HUDEP-2 (cell line): ENCODE data around the gene SLC25A3.
"Not testable (repeated sequence)": the region's sequence is repeated elsewhere in the genome, so short reads cannot be mapped to it uniquely, and the experiment has no call there.

Experiments
- DNase-seq, 76 experiments: peaks; one replicate each; lab custom pipeline; 2025; ENCODE audit not compliant: unreplicated experiment in 76 of 76; lab: John Stamatoyannopoulos, UW

SLC25A3 gene

DNA sequence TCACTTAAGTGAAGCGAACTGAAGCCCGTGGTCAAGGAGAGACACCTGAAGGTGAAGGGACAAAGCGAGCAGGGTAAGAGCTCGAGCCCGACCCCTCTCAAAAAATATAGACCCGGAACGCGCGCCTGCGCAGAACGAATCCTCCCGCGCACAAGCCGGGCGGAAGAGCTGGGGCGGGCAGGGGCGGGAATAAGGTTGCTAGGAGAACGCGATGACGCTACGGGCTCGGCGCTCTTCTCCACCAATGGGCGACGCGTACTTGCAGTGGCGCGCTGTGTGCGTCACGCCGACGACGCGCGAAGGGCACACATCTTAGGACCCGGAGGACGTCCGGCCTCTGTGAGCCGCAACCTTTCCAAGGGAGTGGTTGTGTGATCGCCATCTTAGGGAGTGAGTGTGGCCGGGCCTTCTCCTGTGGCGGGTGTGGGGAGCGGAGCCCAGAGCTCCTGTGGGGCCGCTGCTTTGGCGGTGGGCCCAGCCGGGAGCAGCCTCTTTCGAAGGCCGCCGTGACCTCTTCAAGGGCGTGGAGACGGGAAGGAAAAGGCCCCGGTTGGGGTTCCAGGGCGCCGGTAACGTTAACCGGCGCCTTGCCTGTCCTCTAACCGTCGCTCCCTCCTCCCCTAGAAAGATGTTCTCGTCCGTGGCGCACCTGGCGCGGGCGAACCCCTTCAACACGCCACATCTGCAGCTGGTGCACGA is at the start of gene SLC25A3:
TSS of gene SLC25A3 (plus strand) at position 336 of the 699 bp plus-strand sequence. CDS start at position 629, 293 bp downstream.
- peak; percentile 39 to 96 (median 91) for DNase-seq

DNA sequence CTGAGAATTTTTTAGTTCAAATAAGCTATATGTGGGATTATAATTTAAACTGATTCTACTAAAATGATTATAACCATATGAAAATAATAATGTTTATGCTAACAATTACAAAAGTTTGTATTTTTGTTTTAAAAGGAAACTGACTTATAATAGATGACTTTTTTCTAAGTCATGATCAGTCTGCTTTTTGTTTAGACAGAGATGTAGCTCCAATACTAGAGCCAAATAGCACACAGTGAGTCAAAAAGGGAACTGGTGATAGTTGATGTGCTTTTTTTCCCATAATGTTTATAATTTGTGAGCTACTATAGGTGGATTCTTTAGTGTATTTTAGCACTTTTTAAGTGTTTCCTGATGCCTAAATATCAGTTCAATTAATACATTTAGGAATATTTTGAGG is 49.8 kb upstream of the SLC25A3 start:
- no peak for DNase-seq

DNA sequence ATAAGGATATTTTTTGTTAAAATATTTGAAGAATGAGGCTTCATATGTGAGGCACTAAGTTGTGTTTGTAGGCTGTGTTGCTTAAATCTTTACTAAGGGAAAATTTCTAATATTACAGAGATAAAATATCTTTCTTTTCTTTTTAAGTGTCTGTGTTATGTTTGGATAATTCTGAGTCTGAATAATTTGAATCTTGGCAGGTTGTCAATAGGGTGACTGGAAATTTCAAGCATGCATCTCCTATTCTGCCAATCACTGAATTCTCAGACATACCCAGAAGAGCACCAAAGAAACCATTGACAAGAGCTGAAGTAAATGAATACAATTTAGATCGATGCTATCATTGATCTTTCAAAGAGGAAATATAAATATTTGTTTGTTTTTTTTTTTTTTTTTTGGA is 48.7 kb upstream of the SLC25A3 start:
- no peak for DNase-seq

DNA sequence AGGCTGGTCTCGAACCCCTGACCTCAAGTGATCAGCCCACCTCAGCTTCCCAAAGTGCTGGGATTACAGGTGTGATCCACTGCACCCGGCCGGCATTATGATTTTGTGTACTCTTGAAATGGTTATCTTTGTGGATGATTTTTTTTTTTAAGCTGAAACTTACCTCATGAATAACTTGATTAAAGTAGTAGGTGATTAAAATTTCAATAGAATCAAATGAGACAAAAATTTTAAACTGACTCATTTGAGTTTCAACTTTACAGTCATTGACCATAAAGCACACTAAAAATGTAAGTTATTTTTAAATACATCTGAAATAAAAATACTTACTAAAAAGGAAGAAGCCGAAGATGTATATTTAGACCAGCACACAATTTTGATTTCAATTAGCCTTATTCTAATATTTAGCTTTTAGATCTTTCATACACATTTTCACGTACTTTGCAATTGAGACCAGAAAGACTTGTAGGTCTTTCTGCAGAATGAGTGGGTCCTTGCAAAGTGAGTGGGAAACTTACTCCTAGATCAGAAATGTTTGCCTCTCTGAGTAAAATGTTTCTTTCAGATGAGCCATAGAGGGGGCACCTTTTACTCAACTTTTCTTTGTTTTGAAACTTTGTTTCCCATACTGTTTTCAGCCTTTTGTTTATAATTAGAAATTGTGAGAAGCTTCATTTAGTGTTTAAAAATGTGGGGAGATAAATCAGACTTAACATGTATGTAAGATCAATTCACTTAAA is 43.9 kb upstream of the SLC25A3 start:
- no peak for DNase-seq

DNA sequence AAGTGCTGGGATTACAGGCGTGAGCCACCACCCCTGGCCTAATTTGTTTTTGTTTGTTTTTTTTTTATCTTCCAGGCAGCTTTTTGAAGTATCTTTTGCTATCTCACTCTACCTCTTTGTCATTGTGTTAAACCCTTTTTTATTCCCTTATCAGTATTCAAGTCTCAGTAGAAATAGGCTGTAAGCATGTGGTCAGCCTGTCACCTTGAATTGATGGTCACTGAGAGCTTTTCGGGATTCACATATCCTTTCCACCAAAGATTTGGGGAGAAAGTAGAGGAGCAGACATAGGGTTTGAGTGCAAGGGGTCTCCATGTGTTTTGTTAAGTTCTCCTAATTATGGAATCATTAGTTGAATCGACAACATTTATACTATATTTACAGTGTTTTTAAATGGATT is 41.7 kb upstream of the SLC25A3 start:
- DNase-seq: no peak

DNA sequence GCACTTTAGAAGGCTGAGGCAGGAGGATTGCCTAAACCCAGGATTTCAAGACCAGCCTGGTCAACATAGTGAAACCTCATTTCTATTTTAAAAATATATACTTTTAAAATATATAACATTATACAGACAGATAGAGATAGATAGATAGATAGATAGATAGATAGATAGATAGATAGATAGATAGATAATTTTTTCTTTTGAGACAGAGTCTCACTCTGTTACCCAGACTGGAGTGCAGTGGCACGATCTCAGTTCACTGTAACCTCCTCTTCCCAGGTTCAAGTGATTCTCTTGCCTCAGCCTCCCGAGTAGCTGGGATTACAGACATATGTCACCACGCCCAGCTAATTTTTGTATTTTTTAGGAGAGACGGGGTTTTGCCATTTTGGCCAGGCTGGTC is 35.4 kb upstream of the SLC25A3 start:
- not testable (repeated sequence) for DNase-seq

DNA sequence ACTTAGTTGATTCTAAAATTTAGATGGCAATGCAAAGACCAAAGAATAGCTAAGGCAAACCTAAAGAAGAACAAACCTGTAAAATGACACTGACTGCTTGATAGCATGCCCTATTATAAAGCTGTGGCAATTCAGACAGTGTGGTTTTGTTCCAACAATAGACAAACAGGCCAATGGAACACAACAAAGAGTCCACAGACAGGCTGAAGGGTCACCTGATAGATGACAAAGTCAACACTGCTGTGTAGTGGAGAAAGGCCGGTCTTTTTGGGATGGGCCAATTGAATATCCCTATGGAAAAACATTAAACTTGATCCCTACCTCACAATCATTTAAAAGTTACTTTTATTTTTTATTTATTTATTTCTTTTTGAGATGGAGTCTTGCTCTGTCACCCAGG is 33.8 kb upstream of the SLC25A3 start:
- DNase-seq: no peak

DNA sequence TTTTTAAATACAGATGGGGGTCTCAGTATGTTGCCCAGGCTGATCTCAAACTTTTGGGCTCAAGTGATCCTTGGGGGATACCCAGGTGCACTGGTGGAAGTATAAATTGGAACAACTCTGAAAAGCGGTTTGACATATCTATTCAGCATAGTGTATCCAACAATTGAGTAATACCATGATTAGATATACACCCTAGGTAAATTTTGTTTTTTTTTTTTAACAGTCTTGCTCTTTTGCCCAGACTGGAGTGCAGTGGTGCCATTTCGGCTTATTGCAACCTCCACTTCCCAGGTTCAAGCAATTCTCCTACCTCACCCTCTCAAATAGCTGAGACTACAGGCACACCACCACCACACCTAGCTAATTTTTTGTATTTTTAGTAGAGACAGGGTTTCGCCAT is 31.6 kb upstream of the SLC25A3 start:
- no peak for DNase-seq

DNA sequence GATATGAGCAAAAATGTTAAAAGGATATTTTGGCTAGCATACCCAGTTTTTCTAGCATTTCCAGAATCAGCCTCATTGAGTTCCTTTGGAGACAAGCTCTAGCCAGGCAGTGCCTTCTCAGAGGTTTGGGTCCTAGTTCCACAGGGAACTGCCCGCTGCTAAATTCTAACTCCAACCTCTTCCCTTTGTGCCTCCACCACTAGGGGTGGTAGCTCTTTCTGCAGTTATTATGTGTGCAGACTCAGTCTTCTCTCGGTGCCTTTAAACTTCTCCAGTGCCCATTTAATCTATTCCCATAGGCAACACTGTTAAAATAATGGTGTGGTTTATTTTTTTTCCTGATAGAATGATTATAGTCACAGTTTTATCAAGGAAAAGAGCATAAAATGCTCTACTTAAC is 21.5 kb upstream of the SLC25A3 start:
- peak in 5 of 76 experiments; percentile 4 to 15 (median 10) for DNase-seq

DNA sequence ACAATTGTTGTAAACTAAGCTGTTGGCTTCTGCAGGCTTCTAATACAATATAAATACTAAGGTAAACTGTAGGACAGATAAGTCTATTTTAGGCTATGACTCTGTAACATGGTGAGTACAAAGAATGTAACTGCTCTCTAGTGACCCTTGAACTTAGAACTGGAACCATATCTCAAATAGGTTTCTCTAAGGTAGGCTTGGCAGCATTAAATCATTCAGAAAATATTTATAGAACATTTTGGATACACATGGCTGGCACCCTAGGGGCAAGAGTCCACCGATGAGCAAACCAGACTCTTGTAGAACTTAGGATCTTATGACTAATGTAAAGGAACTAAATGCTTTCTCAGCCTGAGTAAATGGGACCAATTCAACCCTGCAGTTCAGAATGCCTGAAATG is 19.4 kb upstream of the SLC25A3 start:
- no peak for DNase-seq

DNA sequence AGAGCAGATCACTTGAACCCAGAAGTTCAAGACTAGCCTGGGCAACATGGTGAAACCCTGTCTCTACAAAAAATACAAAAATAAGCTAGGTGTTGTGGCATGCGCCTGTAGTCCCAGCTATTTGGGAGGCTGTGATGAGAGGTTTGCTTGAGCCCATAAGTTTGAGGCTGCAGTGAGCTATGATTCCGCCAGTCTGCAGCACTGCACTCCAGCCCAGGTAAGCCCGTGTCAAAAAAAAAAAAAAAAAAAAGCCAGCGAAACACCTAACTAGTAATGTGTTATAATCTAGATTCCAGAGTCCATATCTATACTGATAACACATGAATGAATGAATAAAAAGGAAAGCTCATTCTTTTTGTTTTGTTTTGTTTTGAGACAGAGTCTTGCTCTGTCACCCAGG is 18.5 kb upstream of the SLC25A3 start:
- DNase-seq: no peak

DNA sequence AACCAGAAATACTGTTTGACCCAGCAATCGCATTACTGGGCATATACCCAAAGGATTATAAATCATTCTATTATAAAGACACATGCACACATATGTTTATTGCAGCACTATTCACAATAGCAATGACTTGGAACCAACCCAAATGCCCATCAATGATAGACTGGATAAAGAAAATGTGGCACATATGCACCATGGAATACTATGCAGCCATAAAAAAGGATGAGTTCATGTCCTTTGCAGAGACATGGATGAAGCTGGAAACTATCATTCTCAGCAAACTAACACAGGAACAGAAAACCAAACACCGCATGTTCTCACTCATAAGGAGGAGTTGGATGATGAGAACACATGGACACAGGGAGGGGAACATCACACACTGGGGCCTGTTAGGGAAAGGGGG is 16.7 kb upstream of the SLC25A3 start:
- not testable (repeated sequence) for DNase-seq

DNA sequence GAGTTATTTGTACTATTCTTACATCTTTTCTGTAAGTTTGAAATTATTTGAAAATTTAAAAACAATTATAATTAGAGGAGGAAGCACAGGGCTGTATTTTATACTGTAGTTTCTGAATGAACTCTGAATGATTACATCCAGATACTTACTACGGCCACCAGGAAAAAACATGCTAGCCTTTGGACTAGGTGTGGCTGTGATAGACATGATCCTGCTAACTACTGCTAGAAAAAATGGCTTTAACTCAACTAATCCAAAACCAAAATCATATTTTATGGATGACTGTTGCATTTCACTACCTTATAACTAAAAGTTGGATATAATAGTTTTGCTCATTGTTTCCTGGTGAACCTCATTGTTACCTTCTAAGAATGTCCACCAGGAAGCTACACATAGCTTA is 15.1 kb upstream of the SLC25A3 start:
- no peak for DNase-seq

DNA sequence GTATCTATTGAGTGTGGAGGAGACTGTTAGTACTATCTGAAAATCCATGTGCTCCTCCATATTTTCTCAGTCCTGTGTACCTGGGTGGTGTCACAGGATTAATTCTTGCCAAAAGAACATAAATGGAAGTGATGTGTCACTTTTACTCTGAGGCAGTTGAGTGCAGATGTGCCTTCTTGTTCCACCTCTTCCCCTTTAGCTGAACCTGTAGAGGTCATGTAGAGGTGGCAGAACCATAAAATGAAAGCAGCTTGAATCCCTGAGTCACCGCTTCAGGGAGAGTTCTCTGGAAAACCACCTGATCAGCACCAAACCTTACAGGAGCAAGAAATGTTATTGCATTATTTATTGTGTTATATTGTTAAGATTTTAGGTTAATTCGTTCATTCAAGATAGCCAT is 14.7 kb upstream of the SLC25A3 start:
- DNase-seq: no peak

DNA sequence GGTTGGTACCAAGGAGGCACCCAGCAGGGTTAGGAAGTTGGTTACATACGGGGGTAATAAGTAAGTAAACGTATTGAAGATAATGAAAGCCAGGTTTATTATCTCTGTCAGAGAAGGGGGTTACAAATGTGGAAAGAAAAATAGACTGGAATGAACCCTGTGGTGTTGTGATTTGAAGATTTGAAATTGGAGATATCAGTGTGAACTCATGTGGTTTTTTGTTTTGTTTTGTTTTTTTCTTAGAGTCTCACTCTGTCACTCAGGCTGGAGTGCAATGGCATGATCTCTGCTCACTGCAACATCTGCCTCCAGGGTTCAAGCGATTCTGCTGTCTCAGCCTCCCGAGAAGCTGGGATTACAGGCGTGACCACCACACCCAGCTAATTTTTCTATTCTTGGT is 14.1 kb upstream of the SLC25A3 start:
- DNase-seq: no peak

DNA sequence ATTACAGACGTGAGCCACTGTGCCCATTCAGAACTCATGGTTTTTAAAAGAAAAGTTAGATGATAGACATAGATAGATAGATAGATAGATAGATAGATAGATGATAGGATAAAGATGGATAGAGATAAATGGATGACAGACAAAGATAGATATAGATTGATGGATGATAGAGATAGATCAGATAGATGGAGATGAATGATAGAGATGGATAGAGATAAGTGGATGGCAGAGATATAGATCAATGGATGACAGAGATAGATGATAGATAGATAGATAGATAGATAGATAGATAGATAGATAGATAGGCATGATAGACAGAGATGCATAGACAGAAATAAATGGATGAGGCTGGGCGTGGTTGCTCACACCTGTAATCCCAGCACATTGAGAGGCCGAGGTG is 13.7 kb upstream of the SLC25A3 start:
- DNase-seq: no peak

DNA sequence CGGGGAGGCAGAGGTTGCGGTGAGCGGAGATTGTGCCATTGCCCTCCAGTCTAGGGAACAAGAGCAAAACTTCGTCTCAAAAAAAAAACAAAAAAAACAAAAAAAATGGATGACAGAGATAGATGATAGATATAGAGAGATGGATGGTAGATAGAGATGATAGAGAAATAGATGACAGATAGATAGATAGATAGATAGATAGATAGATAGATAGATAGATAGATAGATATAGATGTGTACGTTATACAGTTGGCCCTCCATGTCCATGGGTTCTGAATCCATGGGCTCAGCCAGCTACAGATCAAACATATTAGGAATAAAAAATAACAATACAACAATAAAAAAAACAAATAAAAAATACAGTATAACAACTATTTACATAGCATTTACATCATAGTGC is 12.8 kb upstream of the SLC25A3 start:
- no peak for DNase-seq

DNA sequence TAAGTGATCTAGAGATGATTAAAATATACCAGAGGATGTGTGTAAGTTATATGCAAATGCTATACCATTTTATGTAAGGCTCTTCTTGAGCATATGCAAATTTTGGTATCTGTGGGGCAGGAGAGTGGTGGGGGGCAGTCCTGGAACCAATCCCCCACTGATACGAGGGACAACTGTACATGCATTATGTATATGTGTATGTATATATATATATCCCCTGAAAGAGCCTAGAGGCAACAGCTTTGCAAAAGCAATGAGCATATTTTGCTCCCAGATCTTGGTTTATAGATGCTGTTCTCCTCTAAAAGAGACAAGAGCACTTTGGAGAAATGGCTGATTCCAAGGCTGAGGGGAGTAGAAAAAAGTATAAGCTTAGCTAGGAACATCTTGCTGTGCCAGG is 12.4 kb upstream of the SLC25A3 start:
- no peak for DNase-seq

DNA sequence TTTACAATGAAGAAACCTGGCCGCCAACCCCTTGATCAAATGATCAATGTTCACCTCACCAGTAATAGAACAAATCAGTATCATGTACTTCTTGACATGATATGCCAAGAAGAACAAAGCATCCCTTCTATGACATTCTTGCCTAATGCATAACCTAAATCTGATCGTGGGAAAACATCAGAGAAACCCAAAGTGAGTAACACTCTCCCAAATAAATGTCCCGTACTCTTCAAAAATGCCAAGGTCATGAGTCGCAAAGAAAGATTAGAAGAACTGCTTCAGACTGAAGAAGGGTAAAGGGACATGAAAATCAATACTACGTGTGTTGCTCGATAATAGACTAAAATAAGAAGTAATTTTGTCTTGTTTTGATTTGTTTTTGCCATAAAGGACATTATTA is 11.4 kb upstream of the SLC25A3 start:
- no peak for DNase-seq

DNA sequence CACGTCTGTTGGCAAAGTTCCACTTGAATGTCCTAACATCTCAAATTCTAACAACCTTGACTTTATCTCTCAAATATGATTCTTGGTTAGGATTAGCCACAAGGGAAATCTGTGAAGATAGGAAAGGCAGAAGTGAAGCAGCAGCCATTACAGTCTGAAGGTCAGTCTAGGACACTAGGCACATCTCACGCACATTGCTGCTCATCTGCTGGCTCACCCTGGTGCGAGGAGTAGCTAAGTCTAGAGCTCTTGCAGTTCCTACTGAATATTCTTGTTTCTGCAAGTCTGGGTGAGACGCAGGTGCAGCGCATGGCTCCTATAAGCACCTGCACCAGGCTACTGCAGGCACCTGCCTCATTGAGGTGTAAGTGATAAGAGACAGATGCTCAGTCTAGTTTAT is 6.4 kb upstream of the SLC25A3 start:
- DNase-seq: no peak

DNA sequence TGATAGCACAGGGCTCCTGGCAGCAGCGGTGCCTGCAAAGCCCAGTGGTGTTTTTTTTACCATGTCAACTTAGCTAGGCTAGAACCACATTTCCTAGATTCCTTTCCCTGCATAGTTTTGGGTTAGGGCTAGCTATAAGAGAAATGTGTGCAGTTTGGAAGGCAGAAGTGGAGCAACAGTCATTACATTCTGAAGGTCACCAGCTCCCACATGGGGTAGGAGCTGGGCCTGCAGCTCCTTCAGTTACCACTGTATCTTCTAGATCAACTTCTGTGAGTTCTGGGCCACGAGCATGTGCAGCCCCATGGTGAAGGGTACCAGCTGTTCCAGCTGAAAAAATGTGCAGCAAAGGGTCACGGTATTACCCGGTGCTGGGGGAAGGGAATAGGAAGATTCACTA is 2.3 kb upstream of the SLC25A3 start:
- DNase-seq: peak in 9 of 76 experiments; percentile 3 to 23 (median 16)

DNA sequence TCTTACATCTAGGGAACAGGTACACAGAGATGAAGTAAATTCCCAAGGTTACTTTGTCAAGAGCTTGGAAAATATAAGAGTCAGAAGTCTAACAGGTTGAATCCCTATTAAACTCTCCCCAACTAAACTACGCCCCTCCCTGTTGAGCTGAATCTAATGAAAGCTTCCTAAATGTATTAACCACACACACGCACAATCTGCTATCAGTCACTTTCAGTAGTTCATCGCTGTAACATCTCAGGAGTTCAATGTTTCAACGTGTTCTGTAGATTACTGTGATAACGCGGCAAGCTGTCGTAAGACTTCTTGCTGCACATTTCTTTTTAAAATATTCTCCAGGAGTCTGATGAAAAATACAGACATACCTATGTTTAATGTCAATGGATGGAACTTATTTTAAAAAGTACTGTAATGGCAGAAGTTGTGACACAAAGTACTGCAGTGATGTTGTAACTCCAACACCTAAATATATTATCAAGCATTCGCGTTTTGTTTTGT is 612 bp upstream of the SLC25A3 start:
- DNase-seq: peak in 11 of 76 experiments; percentile 11 to 59 (median 44)
